B cell (primary cell): ENCODE measurements around the gene UBE2R2. TPM values are rescaled to one million over a fixed set of nuclear protein-coding genes. Genes with fewer than 3 reads are reported as not detected.
"Not testable (repeated sequence)": the region's sequence is repeated elsewhere in the genome, so short reads cannot be mapped to it uniquely, and the experiment has no call there.

Experiments used
- ATAC-seq: fragments of 200-7000 bp; cut with Tn5 transposase; one replicate; pipeline ENCODE4 v1.10.0; 2021; ENCODE audit warnings: low read depth, mild to moderate bottlenecking, moderate number of reproducible peaks, moderate library complexity
- CTCF ChIA-PET: fragments of 350-600 bp; sonication (Branson Sonifier 250); formaldehyde crosslinking; loops from one replicate; lab custom pipeline; 2021; ENCODE audit warnings: antibody characterized with exemption, inconsistent platforms; lab: Charles Lee
- POLR2A ChIA-PET: fragments of 350-600 bp; sonication (Branson Sonifier 250); formaldehyde crosslinking; loops from one replicate; lab custom pipeline; 2021; ENCODE audit warnings: antibody characterized with exemption; lab: Charles Lee
- DNase-seq: peaks from one replicate; pipeline ENCODE4 v3.0.0; 2013
- H2AFZ ChIP-seq: 2 replicates; pipeline ENCODE4 v1.6.1; 2012; ENCODE audit warnings: mild to moderate bottlenecking, low read depth, low read length; ENCODE audit not compliant: insufficient read depth, poor library complexity, severe bottlenecking
- H3K27ac ChIP-seq, 2 donors: 1 replicate in 1 of 2; 2 replicates in 1 of 2; pipeline ENCODE4 v1.5.1; 2012 to 2013; ENCODE audit warnings: low read length in 2 of 2, mild to moderate bottlenecking in 2 of 2, moderate library complexity in 1 of 2
- H3K27me3 ChIP-seq, 4 experiments: fragments of 200-600 bp in 1 of 4; sonication (generic) in 1 of 4; replicated peaks in 1 of 4; 1 replicate in 2 of 4; 2 replicates in 2 of 4; pipeline versions ENCODE4 v1.6.1 to v1.7.0; 2013 to 2016; ENCODE audit warnings: low read length in 3 of 4, mild to moderate bottlenecking in 2 of 4, mixed read lengths in 1 of 4, moderate library complexity in 1 of 4; ENCODE audit not compliant: insufficient read depth in 4 of 4, control insufficient read depth in 3 of 4; ENCODE audit errors: control extremely low read depth in 1 of 4
- H3K36me3 ChIP-seq, 2 experiments: replicated peaks in 1 of 2; 1 replicate in 1 of 2; 2 replicates in 1 of 2; pipeline versions ENCODE4 v1.6.1 to v1.7.1; 2013; ENCODE audit warnings: low read length in 1 of 2; ENCODE audit not compliant: insufficient read depth in 2 of 2, control insufficient read depth in 1 of 2; ENCODE audit errors: control extremely low read depth in 1 of 2, extremely low read depth in 1 of 2
- H3K4me1 ChIP-seq, 2 donors: fragments of 200-600 bp in 1 of 2; sonication (generic) in 1 of 2; 1 replicate in 1 of 2; 2 replicates in 1 of 2; pipeline versions ENCODE4 v1.5.1 to v1.6.1; 2013 to 2017; ENCODE audit warnings: low read length in 2 of 2; ENCODE audit not compliant: control insufficient read depth in 2 of 2, insufficient read depth in 2 of 2
- H3K4me2 ChIP-seq: replicated peaks from 2 replicates; pipeline ENCODE3; 2012; ENCODE audit warnings: mild to moderate bottlenecking, low read depth, low read length; ENCODE audit not compliant: poor library complexity, severe bottlenecking
- H3K4me3 ChIP-seq, 5 experiments: fragments of 200-600 bp in 1 of 5; sonication (generic) in 1 of 5; 1 replicate in 3 of 5; 2 replicates in 2 of 5; pipeline versions ENCODE4 v1.5.1 to v1.7.0; 2011 to 2016; ENCODE audit warnings: low read length in 4 of 5, mild to moderate bottlenecking in 4 of 5, low read depth in 2 of 5, control low read depth in 1 of 5, moderate library complexity in 1 of 5; ENCODE audit not compliant: insufficient read depth in 1 of 5; ENCODE audit errors: control extremely low read depth in 1 of 5, extremely low read depth in 1 of 5
- H3K79me2 ChIP-seq: fragments of 200-600 bp; sonication (generic); one replicate; pipeline ENCODE4 v1.6.0; 2016; ENCODE audit warnings: low read length; ENCODE audit not compliant: control insufficient read depth, insufficient read depth
- H3K9ac ChIP-seq: fragments of 200-600 bp; sonication (generic); 2 replicates; pipeline ENCODE4 v1.6.1; 2017; ENCODE audit warnings: mild to moderate bottlenecking, low read length, moderate library complexity
- H3K9me3 ChIP-seq, 3 donors: one replicate each; pipeline versions ENCODE4 v1.6.1 to v1.7.1; 2013; ENCODE audit warnings: low read length in 2 of 3; ENCODE audit not compliant: control insufficient read depth in 2 of 3, insufficient read depth in 1 of 3; ENCODE audit errors: control extremely low read depth in 1 of 3
- H4K20me1 ChIP-seq: 2 replicates; pipeline ENCODE4 v1.6.0; 2012; ENCODE audit warnings: mild to moderate bottlenecking, low read length; ENCODE audit not compliant: insufficient read depth, control insufficient read depth, poor library complexity, severe bottlenecking
- H3K27ac Mint-ChIP-seq: one replicate; pipeline ENCODE4 v1.8.0; 2021; ENCODE audit warnings: mixed read lengths
- H3K27me3 Mint-ChIP-seq: one replicate; pipeline ENCODE4 v1.8.0; 2021; ENCODE audit warnings: mixed read lengths
- H3K4me1 Mint-ChIP-seq: one replicate; pipeline ENCODE4 v1.8.0; 2021; ENCODE audit warnings: mixed read lengths
- H3K4me3 Mint-ChIP-seq: one replicate; pipeline ENCODE4 v1.8.0; 2021; ENCODE audit warnings: mixed read lengths
- H3K9me3 Mint-ChIP-seq: one replicate; pipeline ENCODE4 v1.8.0; 2022; ENCODE audit warnings: mixed read lengths; ENCODE audit not compliant: insufficient read depth
- EZH2 ChIP-seq: IDR thresholded peaks from 2 replicates; pipeline ENCODE4 v1.6.1; 2012; ENCODE audit warnings: borderline replicate concordance, low read depth, mild to moderate bottlenecking, moderate library complexity, low read length; ENCODE audit not compliant: insufficient read depth, poor library complexity, severe bottlenecking
- WGBS: methylation state at CpG from one replicate; pipeline ENCODE4 v1.1.5; 2013; ENCODE audit warnings: missing lambda C conversion rate; ENCODE audit not compliant: insufficient coverage; 5-methylcytosine and 5-hydroxymethylcytosine counted together
- intact Hi-C: fragments of 100-400 bp; cut with micrococcal nuclease; formaldehyde crosslinking; loops from one replicate; pipeline ENCODE4 v1.10.0; 2022
- polyA plus RNA-seq: library from polyadenylated mRNA; depleted of rRNA; stranded (reverse); fragments of >200 nt; gene quantifications from 2 replicates; pipeline ENCODE4 v1.2.3, GENCODE V29; 2012
- total RNA-seq, 2 donors: library from RNA; stranded (reverse); fragments of 120-200 nt in 1 of 2; gene quantifications; 1 replicate in 1 of 2; 2 replicates in 1 of 2; pipeline versions ENCODE4 v1.2.3 to v1.2.4, GENCODE V29; 2013 to 2022
- TF ChIP-seq, protein P1 (sequence below): fragments of 200-600 bp; IDR thresholded peaks from one replicate; pipeline ENCODE4 v1.8.0; 2022; ENCODE audit warnings: antibody characterized with exemption, mild to moderate bottlenecking

UBE2R2 gene
- total and polyA plus RNA-seq, 2 donors (not counting 1 experiment from before 2014, with no cell fraction given): 18.9 to 48.8 TPM

DNA sequence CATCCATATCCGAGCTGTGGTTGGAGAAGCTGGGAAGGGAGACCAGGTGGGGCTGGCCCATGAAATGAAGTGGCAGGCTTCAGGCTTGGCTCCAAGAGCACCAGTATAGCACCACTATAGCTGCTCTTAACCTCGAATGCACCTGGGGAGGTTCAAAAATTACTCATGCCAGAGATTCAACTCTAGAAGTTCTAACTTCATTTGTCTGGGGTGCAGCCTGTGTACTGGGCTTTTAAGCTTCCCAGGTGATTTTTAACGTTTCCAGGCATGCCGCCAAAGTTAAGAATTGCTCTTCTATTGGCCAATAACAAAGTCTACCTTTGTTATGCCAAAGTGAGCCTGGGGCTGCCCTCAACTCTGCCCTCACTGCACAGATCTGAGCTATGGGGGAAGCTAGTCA is 21.1 kb upstream of the UBE2R2 start:
- H3K4me3 ChIP-seq: no peak overlapping the region
- no peak overlapping the region for H3K4me3 Mint-ChIP-seq
- ATAC-seq (no peak), DNase-seq (no peak)
- H3K4me2 ChIP-seq: no peak overlapping the region
- TF ChIP-seq, protein P1, sequence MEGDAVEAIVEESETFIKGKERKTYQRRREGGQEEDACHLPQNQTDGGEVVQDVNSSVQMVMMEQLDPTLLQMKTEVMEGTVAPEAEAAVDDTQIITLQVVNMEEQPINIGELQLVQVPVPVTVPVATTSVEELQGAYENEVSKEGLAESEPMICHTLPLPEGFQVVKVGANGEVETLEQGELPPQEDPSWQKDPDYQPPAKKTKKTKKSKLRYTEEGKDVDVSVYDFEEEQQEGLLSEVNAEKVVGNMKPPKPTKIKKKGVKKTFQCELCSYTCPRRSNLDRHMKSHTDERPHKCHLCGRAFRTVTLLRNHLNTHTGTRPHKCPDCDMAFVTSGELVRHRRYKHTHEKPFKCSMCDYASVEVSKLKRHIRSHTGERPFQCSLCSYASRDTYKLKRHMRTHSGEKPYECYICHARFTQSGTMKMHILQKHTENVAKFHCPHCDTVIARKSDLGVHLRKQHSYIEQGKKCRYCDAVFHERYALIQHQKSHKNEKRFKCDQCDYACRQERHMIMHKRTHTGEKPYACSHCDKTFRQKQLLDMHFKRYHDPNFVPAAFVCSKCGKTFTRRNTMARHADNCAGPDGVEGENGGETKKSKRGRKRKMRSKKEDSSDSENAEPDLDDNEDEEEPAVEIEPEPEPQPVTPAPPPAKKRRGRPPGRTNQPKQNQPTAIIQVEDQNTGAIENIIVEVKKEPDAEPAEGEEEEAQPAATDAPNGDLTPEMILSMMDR: no peak
- TF ChIP-seq EZH2: no peak
- H3K4me1 Mint-ChIP-seq: no peaks in the 10 kb centered on the region
- WGBS: 69% methylated on average over 2 of the region's 4 CpGs
- peaks cover 0 to 5% (median 0%) of the 10 kb centered on the region in 3 donors for H3K9me3 ChIP-seq
- H3K9ac ChIP-seq: no peak overlapping the region
- H3K9me3 Mint-ChIP-seq: no peaks in the 10 kb centered on the region
- no peaks in the 10 kb centered on the region for H3K79me2 ChIP-seq
- ChIA-PET POLR2A (no interaction called here), CTCF (no interaction called here)
- no peak overlapping the region for H3K27ac Mint-ChIP-seq
- peaks cover 38% of the 10 kb centered on the region for H3K27me3 Mint-ChIP-seq
- intact Hi-C loops: no loop called here
- no peaks in the 10 kb centered on the region for H4K20me1 ChIP-seq
- no peak overlapping the region for H3K27ac ChIP-seq
- H3K27me3 ChIP-seq: peaks cover 0 to 10% (median 4%) of the 10 kb centered on the region in 4 experiments
- H3K36me3 ChIP-seq: no peaks in the 10 kb centered on the region
- no peak overlapping the region for H2AFZ ChIP-seq
- no peaks in the 10 kb centered on the region for H3K4me1 ChIP-seq

DNA sequence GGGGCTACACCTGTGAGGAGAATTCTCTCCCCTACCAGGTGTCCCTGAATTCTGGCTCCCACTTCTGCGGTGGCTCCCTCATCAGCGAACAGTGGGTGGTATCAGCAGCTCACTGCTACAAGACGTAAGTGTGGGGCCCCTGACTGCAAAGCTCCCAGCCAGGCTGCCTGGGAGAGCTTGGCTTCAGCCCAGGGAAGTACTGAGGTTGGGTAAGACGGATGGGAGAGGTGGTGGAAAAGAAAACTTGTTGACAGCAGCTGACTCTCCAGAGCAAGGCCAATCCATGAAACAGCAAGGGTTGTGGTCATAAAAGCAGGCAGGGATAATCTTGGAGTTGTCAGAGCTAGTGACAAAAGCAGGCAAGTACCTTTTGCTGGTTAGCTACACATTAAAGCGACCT is 20.3 kb upstream of the UBE2R2 start:
- 66% methylated on average over 4 of the region's 5 CpGs for WGBS
- CTCF ChIA-PET, H2AFZ ChIP-seq, H4K20me1 ChIP-seq, H3K4me1 ChIP-seq, H3K9me3 Mint-ChIP-seq, H3K9me3 ChIP-seq, H3K4me3 Mint-ChIP-seq, H3K27ac Mint-ChIP-seq, POLR2A ChIA-PET, ATAC-seq, H3K4me1 Mint-ChIP-seq, H3K9ac ChIP-seq, H3K36me3 ChIP-seq, H3K4me2 ChIP-seq, H3K79me2 ChIP-seq, H3K4me3 ChIP-seq, H3K27me3 ChIP-seq, DNase-seq, intact Hi-C loops, H3K27ac ChIP-seq: not testable (repeated sequence)
- peaks cover 39% of the 10 kb centered on the region for H3K27me3 Mint-ChIP-seq
